Measurements from ENCODE around the gene ISX.
"Not testable (repeated sequence)": the region's sequence is repeated elsewhere in the genome, so short reads cannot be mapped to it uniquely, and the experiment has no call there.

ISX gene

GRCh38 chr22:35065796-35066218 is at the start of gene ISX:
TSS of gene ISX (plus strand) at chr22:35066158. CDS start at chr22:35067088, 930 bp downstream.
- no peak for DNase-seq

DNA sequence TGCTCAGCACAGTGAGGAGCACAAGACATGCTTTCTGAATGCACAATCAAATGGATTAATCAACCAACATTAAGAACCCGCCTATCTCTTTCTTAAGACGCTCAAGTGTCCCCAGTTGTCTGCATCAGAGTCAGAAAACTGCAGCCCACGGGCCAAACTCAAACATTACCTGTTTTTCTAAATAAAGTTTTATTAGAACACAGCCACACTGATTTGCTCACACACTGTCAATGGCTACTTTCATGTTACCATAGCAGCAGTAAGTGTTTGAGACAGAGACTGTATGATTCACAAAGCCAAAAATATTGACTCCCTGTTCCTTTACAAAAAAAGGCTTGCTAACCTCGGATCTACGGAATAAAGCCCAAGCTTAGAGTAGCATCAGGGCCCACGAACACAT is 49.0 kb upstream of the ISX start:
- DNase-seq: no peak

DNA sequence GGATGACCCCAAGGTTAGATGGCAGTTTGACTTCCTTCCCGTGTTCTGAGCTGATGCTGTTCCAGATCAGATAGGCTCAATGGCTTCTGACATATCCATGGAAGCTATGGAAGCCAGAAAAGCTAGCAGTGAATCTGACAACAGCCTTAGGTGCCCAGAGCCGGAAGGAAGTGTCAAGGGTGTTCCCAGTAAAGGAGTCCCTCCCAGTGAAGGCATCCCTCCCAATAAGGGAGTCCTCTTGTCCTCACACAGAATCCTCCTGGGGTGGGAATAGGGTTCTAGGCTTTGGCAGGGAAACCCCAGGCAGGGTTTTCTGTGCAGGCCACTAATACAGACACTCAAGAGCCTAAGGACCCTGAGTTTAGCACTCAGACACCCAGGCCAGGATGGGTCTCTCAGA is 47.0 kb upstream of the ISX start:
- no peak for DNase-seq

GRCh38 chr22:35020517-35020916 is 45.4 kb upstream of the ISX start:
- no peak for DNase-seq

- DNase-seq: no peak
Observed at GRCh38 chr22:35021161-35021560, 44.8 kb upstream of the ISX start.

DNA sequence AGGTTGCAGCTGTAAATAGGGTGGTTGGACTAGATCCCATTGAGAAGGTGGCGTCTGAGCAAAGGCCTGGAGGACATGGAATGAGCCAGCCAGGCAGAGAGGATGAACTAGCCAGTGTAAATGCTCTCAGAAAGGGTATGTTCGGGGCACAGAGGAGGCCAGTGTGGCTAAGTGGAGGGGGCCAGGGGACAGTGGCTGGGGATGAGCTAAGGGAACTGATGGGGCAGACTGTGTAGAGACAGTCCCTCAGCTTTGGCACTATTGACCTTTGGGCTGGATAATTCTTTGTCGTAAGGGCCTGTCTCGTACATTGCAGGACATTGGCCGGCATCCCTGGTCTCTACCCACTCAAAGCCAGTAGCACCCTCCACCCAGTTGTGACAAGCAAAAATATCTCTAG is 43.7 kb upstream of the ISX start:
- DNase-seq: no peak

DNA sequence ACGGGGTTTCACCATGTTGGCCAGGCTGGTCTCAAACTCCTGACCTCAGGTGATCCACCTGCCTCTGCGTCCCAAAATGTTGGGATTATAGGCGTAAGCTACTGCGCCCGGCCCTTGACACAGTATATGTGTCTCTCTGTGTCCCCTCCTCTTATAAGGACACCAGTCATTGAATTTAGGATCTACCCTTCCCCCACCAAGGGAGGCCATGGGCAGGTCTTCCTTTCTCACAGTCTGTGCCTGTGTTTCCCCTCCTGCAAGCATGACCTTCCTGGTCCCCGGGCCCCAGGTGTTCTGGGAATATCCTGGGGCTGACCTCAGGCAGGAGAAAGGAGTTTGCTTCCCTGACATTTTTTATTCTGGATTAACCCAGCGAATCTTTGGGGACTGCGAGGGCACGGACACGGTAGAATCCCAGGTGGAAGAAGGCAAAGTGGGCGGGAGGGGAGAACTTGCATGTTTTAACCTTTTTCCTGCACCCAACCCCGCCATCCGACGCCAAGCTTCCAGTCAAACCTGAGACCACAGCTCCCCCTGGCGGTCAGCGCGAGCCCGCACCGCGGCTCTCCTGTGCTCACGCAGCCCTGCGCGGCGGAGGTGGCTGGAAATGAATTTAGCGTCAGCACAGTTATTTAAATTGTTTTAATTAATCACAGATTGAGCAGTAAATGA is 42.1 kb upstream of the ISX start:
- DNase-seq: peak; percentile 90

GRCh38 chr22:35024364-35024692 is 41.6 kb upstream of the ISX start:
- DNase-seq: no peak

DNA sequence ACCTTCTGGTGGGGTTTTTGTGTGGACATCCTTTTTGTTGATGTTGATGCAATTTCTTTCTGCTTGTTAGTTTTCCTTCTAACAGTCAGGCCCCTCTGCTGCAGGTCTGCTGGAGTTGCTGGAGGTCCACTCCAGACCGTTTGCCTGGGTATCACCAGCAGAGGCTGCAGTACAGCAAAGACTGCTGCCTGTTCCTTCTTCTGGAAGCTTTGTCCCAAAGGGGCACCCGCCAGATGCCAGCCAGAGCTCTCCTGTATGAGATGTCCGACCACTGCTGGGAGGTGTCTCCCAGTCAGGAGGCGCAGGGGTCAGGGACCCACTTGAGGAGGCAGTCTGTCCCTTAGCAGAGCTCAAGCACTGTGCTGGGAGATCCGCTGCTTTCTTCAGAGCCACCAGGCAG is 35.8 kb upstream of the ISX start:
- DNase-seq: not testable (repeated sequence)

GRCh38 chr22:35032571-35032970 is 33.4 kb upstream of the ISX start:
- no peak for DNase-seq

DNA sequence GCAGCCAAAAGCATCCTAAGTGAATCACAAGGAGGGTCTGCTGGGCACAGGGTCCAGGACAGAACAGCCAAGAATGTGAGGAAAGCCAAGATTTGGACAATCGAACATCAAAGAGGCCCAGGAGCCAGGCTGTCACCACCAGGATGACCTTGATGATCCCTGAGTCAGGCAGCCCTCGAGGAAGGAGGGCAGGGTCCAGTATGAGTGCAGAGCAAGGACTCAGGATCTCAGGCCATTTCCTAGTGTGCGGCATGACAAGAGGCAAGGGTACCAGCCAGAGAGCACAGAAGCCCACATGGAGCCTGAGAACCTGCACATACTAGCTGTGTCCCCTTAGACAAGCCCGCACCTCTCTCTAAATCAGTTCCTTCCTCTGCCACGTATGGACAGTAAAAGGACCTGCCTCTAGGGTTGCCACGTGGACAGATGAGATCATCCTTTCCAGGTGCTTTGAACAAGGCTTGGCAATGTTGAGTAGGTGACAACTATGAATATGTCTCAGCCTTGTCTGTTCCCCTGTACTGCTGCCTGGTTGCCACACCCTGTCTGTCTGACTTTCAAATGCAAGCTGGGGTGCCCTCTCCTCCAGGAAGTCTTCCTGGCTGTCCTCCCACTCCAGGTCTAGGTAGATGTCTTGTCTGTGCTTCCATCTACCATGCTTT is 32.2 kb upstream of the ISX start:
- DNase-seq: no peak

DNA sequence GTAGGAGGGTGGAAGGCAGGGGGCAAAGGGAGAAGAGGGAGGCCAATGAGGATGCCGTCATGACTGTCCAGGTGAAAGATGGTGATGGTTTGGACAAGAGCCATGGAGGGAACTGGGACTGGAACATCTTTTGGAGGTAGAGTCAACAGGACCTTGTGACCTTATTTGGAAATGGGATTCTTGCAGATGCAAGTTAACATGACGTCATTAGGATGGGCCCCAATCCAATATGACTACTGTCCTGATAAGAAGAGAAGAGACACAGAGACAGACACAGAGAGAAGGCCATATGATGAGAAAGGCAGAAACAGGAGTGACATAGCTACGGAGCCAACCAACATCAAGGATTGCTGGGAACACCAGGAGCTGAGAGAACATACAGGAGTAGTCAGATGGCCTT is 31.0 kb upstream of the ISX start:
- DNase-seq: no peak

DNA sequence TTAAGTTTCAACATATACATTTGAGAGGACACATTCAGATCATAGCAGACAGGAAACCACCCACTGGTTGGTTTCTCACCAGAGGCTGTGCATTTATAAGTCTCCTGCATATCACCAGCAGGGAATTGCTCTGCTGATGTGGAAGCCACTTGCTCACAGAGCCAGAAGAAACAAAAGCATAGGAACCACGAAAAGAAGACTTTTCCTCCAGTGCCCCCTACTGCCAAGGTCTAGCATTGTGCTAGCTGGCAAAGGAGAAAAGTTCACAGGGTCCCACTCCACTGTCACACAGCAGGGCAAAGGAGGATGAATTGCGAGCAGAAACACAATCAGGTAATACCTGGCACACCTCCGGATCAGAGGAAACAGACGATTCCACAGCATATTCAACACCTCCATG is 28.9 kb upstream of the ISX start:
- DNase-seq: no peak

GRCh38 chr22:35039625-35040024 is 26.3 kb upstream of the ISX start:
- DNase-seq: no peak

DNA sequence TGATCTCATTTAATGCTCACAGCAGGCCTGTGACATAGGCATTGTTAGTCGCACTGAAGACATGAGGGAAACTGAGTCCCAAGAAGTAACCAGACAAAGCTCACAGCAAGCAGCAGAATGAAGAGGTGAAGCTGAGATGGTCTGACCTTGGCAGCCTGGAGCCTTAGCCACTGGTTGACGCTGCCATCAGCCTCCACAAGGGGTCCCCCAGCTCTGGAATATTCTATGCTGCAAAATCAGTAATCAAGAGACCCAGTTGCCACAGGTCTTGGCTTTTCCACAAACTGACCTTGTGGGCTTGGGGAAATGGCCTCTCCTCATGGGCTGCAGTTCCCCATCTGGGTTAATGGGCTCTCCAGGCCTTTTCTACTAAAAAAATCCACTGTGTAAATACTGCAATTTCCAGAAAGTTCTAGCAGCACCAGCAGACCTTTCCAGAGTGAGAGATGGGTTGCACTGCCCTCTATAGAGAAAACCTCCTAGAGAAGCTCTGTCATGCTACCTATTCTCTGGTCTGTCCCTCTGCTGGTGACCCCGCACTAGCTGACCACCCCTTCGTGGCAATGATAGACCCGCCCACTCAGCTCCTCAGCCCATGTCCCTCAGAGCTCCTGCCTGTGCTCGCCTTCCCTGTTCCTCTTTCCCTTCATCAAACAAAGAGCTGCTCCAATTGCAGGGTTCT is 22.6 kb upstream of the ISX start:
- no peak for DNase-seq

GRCh38 chr22:35043934-35044319 is 22.0 kb upstream of the ISX start:
- DNase-seq: no peak

DNA sequence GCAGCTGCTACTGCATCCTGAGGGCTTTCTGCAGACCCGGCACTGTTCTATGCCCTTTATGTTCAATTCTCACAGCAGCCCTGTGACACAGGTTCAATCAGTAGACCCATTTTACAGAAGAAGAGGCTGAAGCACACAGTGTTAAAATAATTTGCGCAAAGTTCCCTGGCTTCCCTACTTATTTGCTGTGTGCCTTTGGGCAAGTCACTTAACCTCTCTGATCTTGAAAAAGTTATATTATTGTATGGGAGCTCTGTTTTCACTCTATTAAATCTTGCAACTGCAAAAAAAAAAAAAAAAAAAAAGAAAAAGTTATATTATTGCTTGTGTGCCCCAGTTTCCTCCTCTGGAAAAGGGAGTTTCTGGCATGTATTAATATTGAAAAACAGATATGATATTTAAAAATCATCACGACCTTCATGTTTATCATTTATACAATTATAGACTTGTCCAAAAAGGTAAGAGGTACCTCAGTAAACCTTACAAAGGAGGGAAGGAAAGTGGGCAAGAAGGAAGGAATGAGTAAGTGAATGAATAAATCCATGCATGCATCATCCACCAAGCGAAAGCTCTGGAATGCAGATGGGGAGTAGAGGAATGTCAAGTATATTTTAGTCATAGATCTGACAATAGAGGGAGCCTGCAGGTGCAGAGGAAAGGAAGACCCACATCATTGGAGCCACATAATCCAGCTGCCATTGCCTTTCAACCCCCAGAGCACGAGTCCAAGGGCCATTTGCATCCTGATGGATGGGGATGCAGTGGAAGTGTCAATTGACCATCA is 21.2 kb upstream of the ISX start:
- no peak for DNase-seq

DNA sequence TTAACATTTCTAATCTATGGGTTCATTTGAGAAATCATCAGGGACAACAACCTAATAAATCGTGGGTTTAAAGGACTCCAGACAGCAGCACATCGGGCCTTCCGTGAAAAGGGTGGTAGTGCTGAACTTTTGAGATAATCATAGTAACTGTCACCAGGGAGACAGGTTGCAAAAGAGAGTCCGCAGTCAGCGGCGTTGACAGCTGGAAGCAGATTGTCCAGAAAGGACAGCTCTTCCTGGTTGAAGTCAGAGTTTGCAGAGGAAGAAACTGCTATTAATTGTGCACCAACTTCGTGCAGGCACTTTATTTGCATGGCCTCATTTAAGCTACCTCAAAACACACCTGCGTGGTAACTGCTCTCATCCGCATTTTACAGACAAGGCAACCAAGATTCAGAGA is 20.5 kb upstream of the ISX start:
- no peak for DNase-seq

GRCh38 chr22:35046744-35047462 is 19.1 kb upstream of the ISX start:
- DNase-seq: no peak

DNA sequence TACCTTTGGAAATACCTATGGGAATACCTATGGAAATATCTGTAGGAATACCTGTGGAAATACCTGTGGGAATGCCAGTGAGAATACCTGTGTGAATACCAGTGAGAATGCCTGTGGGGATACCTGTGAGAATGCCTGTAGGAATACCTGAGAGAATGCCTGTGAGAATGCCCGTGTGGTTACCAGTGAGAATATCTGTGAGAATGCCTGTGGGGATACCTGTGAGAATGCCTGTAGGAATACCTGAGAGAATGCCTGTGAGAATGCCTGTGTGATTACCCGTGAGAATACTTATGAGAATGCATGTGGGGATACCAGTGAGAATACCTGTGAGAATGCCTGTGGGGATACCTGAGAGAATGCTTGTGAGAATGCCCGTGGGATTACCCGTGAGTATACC is 15.9 kb upstream of the ISX start:
- DNase-seq: not testable (repeated sequence)

GRCh38 chr22:35051013-35051535 is 14.9 kb upstream of the ISX start:
- DNase-seq: no peak

GRCh38 chr22:35051791-35052190 is 14.2 kb upstream of the ISX start:
- no peak for DNase-seq

Data from stimulated activated CD8-positive, alpha-beta memory T cell treated with anti-CD3 and anti-CD28 coated beads, Interleukin-4, amount 100 ng/mL, for 48 hours (primary cell).